Stomach smooth muscle (tissue), 2 donors: ENCODE measurements around the gene PRR29.

ENCODE experiments used
- H3K27ac ChIP-seq: one replicate; pipeline ENCODE4 v1.7.0; 2013; ENCODE audit warnings: mild to moderate bottlenecking, low read length, inconsistent platforms
- H3K27me3 ChIP-seq, 2 donors: one replicate each; pipeline ENCODE4 v1.7.0; 2013; ENCODE audit warnings: low read length in 2 of 2; ENCODE audit not compliant: insufficient read depth in 2 of 2, control insufficient read depth in 1 of 2
- H3K36me3 ChIP-seq, 2 donors: one replicate each; pipeline ENCODE4 v1.7.0; 2013; ENCODE audit warnings: low read length in 2 of 2; ENCODE audit not compliant: control insufficient read depth in 2 of 2, insufficient read depth in 2 of 2
- H3K4me1 ChIP-seq: one replicate; pipeline ENCODE4 v1.7.0; 2013; ENCODE audit warnings: low read length; ENCODE audit not compliant: control insufficient read depth, insufficient read depth
- H3K4me3 ChIP-seq, 2 donors: one replicate each; pipeline ENCODE4 v1.7.0; 2013; ENCODE audit warnings: low read length in 2 of 2
- H3K9ac ChIP-seq, 2 donors: one replicate each; pipeline ENCODE4 v1.7.0; 2013; ENCODE audit warnings: low read length in 2 of 2, mild to moderate bottlenecking in 1 of 2
- H3K9me3 ChIP-seq, 2 donors: one replicate each; pipeline ENCODE4 v1.7.0; 2013; ENCODE audit warnings: low read length in 2 of 2; ENCODE audit not compliant: control insufficient read depth in 2 of 2
- donor health status: healthy.
- donor health status: Pancreatic carcinoma.

Gene PRR29

DNA sequence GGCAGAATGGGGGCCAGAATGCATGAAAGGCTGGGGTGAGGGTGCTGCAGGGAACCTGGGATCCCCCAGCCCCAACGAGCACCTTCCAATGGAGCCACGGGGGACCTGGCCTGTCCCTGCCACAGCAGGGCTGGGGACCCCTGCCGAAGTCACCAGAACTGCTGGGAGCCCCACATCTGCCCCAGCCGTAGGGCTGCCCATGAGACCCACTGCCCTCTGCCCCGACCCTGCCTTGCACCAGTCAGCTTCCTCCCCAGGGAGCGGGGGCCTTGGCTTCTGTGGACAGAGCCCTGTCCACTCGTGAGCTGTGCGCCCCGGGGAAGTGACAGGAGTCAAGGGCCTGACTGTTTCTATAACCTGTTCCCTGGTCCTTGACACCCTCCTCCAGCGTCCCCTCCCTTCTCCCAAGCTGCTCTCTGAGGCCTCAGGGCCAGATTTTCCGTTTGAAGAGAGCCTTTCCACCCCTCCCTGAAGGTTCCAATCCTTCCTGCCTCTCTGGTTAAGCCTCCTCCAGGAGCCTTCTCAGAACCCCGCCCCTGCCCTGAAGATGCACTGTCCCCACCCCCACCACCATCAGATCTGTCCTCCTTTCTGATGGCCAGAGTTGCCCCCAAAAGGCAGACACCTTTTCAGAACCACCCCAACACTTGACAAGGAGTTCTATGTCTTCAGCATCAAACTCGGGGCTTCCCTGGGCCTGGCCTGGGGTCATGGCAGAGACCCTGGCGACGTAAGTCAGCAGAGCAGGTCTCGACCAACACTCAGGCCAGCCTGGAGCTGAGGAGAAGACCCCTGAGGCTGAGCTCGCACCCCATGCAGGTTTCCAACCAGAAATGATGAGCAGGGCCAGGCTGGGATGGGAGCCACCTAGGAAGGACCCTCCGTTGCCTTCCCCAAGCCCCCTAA is 10.7 kb upstream of the PRR29 start:
- H3K36me3 ChIP-seq = no peaks in the 10 kb centered on the region
- peaks cover 21% of the 10 kb centered on the region for H3K4me1 ChIP-seq
- no peak overlapping the region for H3K4me3 ChIP-seq
- no peak overlapping the region for H3K27ac ChIP-seq
- H3K27me3 ChIP-seq = peaks cover 21 to 30% of the 10 kb centered on the region in 2 donors
- H3K9ac ChIP-seq = no peak overlapping the region
- no peaks in the 10 kb centered on the region for H3K9me3 ChIP-seq

DNA sequence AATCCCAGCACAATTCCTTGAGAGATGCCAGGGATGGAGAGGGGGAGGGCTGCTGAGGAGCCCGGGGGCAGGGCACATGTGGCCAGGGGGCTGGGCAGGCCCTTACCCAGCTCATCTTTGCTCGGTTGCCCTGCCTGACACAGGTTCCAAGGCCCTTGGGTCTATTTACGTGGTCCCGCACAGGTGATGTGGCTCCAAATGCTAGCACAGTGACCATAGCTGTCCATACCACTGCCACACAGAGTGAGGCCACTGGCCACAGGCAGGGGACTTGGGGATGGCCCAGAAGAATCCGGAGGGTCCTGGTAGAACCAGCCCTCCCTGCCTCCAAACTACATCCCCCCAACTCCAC is 10.0 kb upstream of the PRR29 start:
- Histone ChIP-seq H3K9ac (no peak overlapping the region), H3K9me3 (no peaks in the 10 kb centered on the region), H3K36me3 (no peaks in the 10 kb centered on the region), H3K27me3 (peaks cover 23 to 33% of the 10 kb centered on the region in 2 donors), H3K27ac (no peak overlapping the region), H3K4me1 (peaks cover 21% of the 10 kb centered on the region), H3K4me3 (no peak overlapping the region)

DNA sequence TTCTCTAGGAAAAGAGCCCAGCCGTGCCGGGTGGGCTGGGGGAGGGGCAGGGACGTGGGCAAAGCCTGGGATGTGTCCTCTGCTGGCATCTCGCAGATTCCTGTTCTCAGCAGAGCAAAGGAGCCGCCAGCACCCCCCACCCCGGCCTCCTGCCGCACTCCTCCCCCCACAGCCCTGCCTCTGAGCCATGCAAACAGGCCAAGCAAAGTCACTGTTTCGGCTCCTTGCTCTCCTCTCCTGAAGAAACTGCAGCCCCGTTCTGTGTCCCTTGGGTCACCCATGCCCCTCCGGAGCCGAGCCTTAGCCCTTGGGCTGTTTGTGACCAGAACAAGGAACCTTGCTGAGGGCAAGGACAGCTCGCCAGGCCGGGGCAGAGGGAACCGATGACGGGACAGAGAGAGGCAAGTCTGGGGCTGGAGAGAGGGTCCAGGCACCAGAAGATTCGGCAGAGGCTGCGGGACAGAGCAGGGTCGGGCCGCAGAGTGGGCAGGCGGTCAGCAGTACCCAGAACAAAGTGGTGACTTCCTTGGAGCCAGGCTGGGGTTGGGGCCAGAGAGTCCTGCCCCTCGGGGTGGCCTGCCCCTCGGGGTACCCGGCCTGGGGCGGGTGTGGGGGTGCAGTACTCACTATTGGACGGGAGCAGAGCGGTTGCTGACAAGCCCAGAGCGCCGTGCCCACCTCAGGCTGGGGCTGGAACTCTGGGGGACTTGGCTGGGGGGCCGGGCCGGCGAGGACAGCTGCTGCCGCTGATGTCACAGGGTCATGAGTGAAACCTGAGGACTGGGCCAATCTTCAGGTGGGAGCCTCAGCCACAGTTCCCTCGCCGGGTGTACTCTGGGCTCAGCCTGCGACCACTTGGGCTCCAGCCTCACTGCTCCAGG is 9.2 kb upstream of the PRR29 start:
- Histone ChIP-seq H3K4me1 (peaks cover 15% of the 10 kb centered on the region), H3K9me3 (no peaks in the 10 kb centered on the region), H3K9ac (no peak overlapping the region), H3K27ac (no peak overlapping the region), H3K4me3 (peak overlapping the region in 1 of 2 donors; percentile 29), H3K36me3 (no peaks in the 10 kb centered on the region), H3K27me3 (peaks cover 23 to 33% of the 10 kb centered on the region in 2 donors)

- H3K27me3 ChIP-seq = peaks cover 23 to 33% of the 10 kb centered on the region in 2 donors
- peaks cover 14% of the 10 kb centered on the region for H3K4me1 ChIP-seq
Measured at GRCh38 chr17:63989622-63990345, 8.4 kb upstream of the PRR29 start.

GRCh38 chr17:63991611-63992010 is 6.5 kb upstream of the PRR29 start:
- no peak overlapping the region for H3K27ac ChIP-seq
- no peaks in the 10 kb centered on the region for H3K9me3 ChIP-seq
- peaks cover 26 to 35% of the 10 kb centered on the region in 2 donors for H3K27me3 ChIP-seq
- no peaks in the 10 kb centered on the region for H3K36me3 ChIP-seq
- H3K9ac ChIP-seq = no peak overlapping the region
- H3K4me3 ChIP-seq = no peak overlapping the region
- peaks cover 8% of the 10 kb centered on the region for H3K4me1 ChIP-seq

More at GRCh38 chr17:63989622-63990345, 8.4 kb upstream of the PRR29 start:
- Histone ChIP-seq H3K4me3 (no peak overlapping the region), H3K36me3 (no peaks in the 10 kb centered on the region), H3K9ac (no peak overlapping the region), H3K27ac (no peak overlapping the region), H3K9me3 (no peaks in the 10 kb centered on the region)

DNA sequence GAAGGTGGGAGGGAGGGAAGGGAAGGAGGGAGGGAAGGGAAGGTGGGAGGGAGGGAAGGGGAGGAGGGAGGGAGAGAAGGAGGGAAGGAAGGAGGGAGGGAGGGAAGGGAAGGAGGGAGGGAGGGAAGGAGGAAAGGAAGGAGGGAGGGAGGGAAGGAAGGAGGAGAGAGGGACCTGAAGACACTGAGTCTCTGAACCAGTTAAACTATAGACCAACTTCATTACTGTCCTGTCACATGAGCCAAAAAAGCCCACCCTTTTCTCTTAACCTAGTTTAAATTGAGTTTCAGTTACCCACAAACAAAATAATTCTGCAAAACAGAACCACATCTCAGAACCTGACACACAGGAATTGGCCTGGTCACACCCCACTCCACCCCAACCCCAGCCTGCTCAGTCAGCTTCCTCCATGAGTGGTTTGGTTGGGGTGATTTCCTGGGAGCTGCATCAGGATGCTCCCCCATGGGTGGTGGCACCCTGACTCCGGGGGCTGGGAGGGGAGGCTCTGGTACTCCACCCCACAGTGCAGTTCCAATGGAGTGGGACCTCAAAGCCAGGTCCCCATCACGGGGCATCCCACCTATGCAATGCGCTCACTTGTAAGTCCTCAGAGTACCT is 4.7 kb upstream of the PRR29 start:
- no peak overlapping the region for H3K9ac ChIP-seq
- H3K27ac ChIP-seq = no peak overlapping the region
- H3K4me1 ChIP-seq = peaks cover 14% of the 10 kb centered on the region
- no peak overlapping the region for H3K4me3 ChIP-seq
- no peaks in the 10 kb centered on the region for H3K36me3 ChIP-seq
- peaks cover 44 to 53% of the 10 kb centered on the region in 2 donors for H3K27me3 ChIP-seq
- no peaks in the 10 kb centered on the region for H3K9me3 ChIP-seq

DNA sequence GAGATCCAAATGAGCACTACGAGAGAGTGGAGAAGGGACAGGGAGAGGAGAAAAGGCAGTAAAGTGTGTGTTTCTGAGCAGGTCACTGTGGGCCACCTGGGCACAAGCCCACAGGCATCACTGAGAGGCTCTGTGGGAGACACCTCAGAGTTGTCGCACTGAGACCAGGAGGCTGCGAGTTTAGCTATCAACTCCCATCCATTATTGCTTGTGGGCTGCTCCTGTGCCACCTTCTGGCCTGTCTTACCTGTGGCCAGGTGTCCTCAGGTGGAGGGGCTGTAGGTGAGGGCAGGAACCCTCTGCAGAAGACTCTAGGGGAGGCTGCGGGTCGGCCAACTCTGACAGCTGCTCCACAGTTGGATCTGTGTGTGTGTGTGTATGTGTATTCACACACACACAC is 2.5 kb upstream of the PRR29 start:
- Histone ChIP-seq H3K9me3 (no peaks in the 10 kb centered on the region), H3K4me3 (no peak overlapping the region), H3K27me3 (peaks cover 46 to 53% of the 10 kb centered on the region in 2 donors), H3K36me3 (no peaks in the 10 kb centered on the region), H3K27ac (no peak overlapping the region), H3K4me1 (peaks cover 12% of the 10 kb centered on the region), H3K9ac (no peak overlapping the region)

GRCh38 chr17:63996430-63997182 is 1.5 kb upstream of the PRR29 start:
- no peaks in the 10 kb centered on the region for H3K9me3 ChIP-seq
- H3K4me1 ChIP-seq = peaks cover 12% of the 10 kb centered on the region
- H3K4me3 ChIP-seq = no peak overlapping the region
- no peaks in the 10 kb centered on the region for H3K36me3 ChIP-seq
- H3K27ac ChIP-seq = no peak overlapping the region
- H3K9ac ChIP-seq = no peak overlapping the region
- H3K27me3 ChIP-seq = peaks cover 48% of the 10 kb centered on the region in 2 donors

DNA sequence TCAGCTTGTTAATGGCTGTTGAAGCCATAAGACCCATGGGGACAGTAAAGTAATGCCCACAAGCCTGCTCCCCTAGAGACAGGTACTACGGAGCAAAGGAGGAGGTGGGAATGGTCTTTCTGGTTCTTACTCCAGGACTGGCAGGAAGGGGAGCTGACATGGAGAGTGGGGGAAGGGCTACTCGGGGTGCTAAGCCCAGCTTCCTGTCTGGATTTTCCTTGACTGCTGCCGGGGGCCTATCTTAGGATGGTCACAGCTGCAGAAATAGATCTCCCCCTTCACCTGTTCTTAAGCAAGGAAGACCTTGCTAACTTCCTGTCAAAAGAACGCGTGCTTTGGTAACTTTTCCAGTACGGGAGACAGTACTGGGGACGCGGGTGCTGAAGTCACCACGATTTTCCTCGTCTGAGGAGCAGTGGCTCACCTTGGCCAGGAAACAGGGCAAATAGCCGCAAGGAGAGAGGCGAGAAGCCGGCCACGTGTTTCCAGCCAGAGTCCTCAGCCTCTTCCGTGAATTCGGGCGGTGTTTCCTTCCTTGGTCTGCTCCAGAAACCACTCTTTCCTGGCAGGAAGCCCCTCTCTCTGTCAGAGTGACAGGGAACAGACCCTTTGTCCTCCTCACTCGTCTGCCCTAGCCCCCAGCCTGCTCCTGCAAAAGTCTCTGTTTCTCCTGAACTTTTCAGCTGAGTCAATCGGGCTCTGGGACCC is 656 bp upstream of the PRR29 start:
- H3K27me3 ChIP-seq = peaks cover 39 to 40% of the 10 kb centered on the region in 2 donors
- no peak overlapping the region for H3K9ac ChIP-seq

More for the DNA sequence above, 656 bp upstream of the PRR29 start:
- Histone ChIP-seq H3K4me1 (peaks cover 12% of the 10 kb centered on the region), H3K9me3 (no peaks in the 10 kb centered on the region), H3K27ac (no peak overlapping the region), H3K36me3 (no peaks in the 10 kb centered on the region), H3K4me3 (peak overlapping the region; percentile 69 to 74)
